Measurements from ENCODE around the gene GAK.

The GAK gene

DNA sequence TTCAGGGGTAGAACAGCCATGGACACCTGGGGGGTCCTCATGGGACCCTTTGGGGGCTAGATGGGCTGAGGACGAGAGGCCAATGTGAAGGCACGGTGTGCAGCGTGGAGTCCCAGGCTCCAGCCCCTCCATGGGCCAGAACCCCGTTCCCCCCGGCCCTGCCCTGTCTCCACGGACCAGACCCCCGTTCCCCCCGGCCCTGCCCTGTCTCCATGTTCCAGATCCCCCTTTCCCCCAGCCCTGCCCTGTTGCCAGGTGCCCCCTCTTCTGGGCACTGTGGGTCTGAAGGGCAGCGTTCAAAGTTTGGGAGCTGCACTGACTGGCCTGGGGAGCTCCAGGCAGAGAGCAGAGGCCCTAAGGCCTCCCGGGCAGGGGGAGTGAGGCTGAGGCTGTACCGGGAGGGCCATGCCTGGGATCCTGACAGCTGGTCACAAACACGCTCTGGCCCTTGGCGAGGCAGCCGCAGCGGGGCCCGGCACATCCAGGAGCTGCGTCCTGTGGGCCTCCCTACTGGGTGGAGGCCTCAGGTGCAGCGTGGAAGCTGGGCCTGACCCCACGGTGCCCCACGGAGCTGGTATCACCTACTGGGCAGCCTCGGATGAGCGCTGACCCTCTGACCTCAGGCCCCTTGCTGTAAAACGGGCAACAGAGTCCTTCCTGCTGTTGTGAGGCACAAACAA lies 32.4 kb upstream of the GAK start:
- DNase-seq = no peak

DNA sequence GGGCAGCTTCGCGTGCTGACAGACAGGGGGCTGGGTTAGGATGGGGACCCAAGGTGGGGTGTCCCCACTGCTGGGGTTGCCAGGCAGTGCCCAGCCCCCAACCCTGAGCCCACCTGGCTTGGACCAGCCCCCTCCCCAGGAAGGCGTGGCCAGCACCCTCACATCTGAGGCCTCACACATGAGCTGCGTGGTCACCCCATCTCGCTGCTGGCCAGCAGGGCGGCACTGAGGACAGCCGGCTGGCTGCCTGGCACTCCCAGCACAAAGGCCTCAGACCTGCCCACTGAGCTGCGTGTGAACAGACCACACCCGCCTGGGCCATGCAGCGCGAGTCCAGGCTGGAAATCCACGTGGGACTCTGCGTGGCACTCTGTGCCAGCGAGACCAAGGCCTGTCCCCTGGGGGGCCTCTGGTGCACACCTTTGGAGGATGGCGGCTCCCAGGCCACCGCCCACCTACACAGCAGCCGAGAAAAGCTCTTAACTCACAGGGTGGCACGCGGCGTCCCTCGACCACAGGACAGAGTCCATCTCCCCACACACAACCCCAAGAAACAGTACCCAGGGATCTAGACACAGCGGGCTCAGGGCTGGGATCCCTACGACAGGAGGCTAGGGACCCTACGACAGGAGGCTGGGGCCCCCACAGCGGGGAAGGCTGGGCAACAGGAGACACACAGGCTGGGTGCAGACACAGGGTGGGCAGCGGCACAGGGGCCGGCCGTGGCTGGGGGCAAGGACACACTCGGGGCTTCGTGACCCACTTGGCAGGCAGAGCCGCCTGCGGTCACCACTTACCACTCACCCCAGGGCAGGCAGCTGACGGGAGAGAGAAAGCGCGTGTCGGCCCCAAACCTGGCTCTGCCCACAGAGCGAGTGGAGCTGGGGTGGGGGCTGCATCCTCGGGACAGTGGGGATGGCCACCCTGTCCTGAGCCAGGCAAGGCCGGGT lies 31.4 kb upstream of the GAK start:
- no peak for DNase-seq

DNA sequence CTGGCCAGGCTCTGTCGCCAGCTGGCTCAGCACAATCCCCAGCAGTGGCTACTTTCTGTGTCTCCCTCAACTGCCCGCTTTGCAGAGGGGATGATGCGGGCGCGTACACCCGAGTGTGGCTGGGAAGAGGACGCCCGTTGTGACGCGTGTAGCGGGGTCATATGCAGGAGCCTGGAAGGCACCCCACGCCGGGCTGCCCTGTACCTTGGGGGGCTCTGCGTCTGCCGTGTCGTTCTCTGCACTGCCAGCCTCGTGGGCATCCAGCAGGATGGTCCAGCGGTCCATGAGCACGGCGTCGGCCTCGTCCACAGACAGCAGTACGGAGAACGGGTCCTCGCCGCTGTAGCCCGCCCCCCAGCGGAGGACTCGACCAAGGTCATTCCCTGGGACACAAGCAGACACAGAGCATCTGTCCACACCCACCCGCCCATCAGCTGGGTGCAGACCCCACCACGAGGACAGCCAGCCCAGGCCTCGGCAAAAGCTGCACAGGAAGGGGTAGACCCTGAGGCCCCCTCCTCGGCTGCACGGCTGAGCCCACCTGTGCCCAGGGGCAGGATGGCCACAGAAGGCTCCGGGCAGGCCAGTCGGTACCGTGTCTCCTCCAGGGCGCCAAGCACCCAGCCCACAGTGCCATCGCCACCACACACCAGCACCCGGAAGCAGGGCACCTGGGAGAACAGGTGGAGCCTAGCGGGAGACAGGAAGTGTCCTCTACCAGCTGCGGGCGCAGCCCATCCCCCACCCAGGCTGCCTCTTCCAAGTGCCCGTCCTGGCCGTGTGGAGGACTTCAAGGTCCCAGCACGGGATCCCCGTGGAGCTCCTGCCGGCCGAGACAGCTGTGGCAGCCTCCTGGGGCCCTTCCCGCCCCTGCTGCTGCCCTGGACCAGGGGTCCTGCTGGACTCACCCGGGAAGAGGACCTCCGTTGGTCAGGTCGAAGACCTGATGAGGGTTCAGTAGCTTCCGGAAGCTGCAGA lies 30.4 kb upstream of the GAK start:
- DNase-seq = no peak

DNA sequence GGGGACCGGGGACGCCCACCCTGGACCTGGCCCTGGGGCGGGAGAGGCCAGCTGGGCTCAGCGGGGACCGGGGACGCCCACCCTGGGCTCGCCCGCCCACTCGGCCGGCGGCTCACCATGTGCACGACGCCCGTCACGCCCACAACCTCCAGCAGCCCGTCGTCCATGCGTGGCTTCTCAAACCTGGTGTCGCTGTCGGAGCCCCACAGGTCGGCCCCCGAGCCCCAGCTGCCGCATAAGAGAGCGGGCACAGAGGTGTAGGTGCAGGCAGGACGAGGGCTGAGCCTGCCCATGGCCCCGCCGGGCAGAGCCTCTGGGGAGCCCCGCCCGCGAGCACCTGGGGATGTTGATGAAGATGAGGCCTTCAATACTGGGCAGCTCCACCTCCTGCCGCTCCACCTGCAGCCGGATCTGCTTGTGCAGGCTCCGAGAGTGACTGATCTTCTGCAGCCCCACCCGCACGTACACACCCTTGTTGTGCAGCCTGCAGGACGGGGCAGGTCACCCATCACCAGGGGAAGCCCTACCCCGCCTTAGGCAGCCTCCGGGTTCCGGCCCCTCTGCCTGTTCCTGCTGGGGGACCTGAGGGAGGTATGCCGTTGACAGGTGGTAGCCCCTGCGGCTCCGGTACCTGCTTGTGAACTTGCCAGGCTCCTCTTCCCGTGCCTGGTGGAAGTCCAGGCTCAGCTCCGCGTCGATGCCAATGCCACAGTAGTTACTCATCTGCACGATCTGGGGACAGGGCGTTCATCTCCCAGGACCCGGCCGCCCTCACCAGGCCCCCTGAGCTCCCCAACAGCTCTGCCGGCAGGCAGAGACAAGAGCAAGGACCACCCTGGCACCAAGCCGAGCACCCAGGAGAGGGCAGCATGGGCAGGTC lies 29.5 kb upstream of the GAK start:
- DNase-seq = no peak

DNA sequence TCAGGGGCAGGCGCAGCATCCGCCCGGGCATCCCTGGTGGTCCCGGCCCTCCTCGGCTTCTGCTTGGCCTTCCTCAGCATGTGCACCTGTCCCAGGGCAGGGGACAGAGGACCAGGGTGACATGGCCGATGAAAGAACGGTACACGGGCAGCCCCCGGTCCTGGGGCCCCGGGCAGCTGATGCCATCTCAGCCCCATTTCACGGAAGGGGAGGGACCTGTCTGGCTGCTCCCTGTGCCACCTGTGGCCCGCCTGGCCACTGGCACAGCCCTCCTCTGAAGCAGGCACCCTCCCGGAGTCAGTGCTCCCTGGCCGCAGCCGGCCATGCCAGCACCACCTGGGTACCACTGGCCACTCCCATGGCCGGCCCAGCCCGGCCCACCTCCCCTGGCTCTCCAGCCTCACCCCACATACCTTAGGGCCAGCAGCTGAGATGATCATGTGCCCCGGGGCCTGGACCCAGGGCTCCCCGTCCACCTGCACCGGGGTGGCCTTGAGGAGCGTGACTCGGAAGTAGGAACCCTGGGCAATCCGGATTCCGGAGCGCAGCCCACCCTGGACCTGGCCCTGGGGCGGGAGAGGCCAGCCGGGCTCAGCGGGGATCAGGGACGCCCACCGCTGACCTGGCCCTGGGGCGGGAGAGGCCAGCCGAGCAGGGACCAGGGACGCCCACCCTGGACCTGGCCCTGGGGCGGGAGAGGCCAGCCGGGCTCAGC lies 28.7 kb upstream of the GAK start:
- DNase-seq = no peak

- no peak for DNase-seq
Observed at GRCh38 chr4:960140-960635, 28.1 kb upstream of the GAK start.

DNA sequence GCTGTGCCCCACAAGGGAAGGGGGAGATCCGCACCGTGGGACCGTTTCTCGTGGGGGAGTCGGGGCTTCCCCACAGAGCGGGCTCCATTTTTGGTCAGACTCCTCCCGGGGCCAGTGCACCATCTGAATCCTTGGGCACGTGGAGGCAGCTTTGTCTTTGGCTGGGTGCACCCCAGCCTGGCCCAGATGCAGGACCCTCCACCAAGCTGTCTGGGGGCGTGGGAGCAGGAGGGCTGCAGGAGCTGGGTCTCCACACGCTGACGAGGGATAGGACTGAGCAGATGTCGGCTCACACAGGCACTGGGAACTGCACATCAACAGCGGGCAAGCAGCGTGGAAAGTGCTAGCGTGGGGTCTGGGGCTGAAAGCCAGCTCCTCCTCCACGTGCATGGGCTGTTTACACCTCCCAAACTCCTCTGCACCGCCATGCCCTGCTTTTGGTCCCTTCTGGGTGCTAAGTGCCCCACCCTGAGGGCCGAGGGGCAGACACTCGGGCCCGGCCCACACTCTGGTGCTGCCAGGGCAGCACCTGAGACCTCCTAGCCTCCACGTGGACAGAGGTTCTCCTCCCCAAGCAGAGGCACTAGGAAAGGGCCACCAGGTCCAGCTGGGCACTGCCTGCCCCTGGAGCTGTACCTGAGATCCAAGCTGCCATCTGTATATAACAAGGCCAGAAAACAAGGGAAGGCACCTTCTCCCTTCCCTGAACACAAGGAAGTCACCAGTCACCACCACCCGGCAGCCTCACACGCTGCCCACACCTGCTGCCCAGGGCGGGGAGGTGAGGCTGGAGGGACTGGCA lies 27.4 kb upstream of the GAK start:
- no peak for DNase-seq

GRCh38 chr4:958696-959337 lies 26.7 kb upstream of the GAK start:
- no peak for DNase-seq

GRCh38 chr4:958314-958665 lies 26.2 kb upstream of the GAK start:
- no peak for DNase-seq

DNA sequence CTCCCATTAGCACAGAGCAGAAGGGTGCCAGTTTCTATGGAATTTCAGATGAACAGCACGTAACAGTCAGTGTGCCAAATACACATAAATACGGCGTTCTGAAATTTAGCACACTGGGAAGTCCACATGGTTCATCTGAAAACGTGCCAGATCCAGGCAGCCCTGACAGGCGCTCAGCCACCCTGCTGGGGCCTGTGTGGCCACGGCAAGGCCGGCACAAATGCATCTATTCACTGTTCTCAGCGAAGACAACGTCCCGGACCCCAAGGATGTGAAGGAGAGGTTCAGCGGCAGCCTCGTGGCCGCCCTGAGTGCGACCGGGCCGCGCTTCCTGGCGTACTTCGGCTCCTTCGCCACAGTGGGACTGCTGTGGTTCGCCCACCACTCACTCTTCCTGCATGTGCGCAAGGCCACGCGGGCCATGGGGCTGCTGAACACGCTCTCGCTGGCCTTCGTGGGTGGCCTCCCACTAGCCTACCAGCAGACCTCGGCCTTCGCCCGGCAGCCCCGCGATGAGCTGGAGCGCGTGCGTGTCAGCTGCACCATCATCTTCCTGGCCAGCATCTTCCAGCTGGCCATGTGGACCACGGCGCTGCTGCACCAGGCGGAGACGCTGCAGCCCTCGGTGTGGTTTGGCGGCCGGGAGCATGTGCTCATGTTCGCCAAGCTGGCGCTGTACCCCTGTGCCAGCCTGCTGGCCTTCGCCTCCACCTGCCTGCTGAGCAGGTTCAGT lies 25.6 kb upstream of the GAK start:
- no peak for DNase-seq

GRCh38 chr4:957231-957580 lies 25.1 kb upstream of the GAK start:
- DNase-seq = no peak

DNA sequence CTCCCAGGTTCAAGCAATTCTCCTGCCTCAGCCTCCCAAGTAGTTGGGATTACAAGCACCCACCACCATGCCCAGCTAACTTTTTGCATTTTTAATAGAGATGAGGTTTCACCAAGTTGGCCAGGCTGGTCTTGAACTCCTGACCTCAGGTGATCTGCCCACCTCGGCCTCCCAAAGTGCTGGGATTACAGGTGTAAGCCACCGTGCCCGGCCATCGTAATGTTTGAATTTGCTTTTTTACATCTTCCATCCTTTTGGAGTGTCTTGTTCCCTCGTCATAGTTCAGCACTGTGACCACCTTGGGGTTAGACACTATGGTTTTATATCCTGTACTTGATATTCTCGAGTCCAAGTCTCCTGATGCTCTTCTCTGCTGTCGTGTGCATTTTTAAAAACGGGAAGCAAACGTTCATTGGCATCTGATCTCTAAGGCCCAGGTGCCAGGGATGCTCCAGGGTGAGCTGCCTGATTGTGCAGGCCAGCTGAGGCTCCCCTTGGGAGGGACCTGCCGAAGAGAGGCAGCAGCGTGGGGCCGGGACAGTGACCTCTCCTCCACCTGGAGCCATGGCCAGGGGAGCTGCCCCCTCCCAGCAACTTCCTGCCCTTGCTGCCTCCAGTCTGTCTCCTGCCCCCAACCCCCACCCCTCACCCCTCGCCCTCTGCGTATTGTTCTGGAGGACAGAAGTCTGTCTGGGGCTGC lies 24.6 kb upstream of the GAK start:
- DNase-seq = no peak

DNA sequence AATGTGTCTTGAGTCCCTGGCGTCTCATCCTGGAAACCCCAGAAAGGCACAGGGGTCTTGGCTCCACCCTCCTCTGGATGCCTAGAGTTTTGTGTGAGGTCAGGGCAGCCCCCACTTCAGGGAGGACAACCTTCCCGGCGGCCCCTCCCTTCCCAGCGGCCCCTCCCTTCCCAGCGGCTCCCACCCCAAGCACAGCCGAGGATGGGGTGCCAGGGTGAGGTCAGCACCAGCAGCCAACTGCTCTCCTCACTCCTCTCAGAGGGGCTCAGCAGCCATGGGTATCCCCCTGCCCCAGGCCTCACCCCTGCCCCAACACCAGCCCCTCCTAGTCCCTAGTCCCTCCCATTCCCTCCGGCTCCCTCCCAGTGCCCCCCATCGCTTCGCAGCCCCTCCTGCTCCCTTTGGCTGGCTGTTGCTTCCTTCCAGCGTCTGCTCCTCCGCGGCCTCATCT lies 23.8 kb upstream of the GAK start:
- no peak for DNase-seq

DNA sequence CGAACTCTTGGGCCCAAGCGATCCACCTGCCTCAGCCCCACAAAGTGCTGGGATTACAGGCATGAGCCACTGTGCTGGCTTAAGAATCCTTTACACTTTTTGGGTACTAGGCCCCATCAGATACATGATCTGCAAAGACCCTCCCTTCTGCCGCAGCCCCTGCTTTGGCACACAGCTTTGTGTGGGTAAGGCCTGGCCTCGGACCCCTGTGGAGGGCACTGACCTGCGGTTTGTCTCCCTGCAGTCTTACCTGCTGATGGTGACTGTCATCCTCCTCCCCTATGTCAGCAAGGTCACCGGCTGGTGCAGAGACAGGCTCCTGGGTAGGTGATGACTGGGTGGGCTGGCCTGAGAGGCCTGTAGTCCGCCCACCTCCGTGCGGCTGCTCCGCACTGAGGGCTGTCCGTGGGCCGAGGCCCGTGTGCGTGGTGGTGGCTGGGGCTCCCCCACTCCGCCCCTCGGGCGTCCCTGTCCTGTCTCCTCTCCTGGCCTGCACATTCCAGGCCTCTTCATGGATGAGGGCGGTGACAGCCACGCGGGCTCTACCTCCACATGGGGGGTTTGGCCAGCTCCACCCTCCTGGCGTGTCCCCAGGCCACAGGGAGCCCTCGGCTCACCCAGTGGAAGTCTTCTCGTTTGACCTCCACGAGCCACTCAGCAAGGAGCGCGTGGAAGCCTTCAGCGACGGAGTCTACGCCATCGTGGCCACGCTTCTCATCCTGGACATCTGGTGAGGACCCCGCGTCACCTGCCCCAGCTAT lies 23.2 kb upstream of the GAK start:
- DNase-seq = no peak

DNA sequence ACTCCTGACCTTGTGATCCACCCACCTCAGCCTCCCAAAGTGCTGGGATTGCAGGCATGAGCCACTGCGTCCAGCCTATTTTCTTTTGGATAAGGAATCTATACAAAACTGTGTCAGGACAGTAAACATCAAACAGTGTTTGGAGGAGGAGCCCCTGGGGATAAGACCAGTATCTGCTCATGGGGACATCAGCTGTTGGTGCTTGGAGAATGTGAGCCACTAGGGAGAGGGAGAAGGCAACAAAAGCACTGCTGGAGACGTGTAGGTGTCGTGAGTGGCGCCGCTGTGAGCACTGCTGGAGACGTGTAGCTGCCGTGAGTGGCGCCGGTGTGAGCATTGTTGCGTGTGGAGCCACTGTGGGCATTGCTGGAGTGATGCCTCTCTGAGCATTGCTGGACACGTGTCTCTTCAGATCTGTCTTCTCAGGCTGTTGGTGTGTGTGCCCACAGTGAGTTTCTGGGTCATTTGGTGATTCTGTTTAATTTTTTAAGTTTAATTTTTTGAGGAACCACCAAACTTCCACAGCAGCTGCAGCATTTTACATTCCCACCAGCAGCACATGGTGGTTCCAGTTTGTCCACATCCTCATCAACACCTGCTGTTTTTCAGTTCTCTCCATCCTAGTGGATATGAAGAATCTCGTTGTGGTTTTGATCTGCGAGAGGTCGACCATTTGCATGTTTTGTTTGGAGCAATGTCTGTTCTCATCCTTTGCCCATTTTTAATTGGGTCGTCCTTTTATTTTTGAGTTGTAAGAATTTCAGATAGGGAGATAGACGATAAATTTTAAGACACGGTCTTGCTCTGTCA lies 22.3 kb upstream of the GAK start:
- DNase-seq = no peak

GRCh38 chr4:953574-953915 lies 21.4 kb upstream of the GAK start:
- DNase-seq = no peak
